ENCODE measurements around the gene SPATA31E1. TPM values are rescaled to one million over a fixed set of nuclear protein-coding genes. Genes with fewer than 3 reads are reported as not detected.
"Not testable (repeated sequence)": the region's sequence is repeated elsewhere in the genome, so short reads cannot be mapped to it uniquely, and the experiment has no call there.

Gene SPATA31E1
- total RNA-seq, 1 donor: under 0.01 TPM

GRCh38 chr9:87892956-87893355 lies 10.3 kb downstream of the SPATA31E1 start:
- TF ChIP-seq CTCF (IDR thresholded peaks at IDR 0.05; ENCODE audit: extremely low read depth, low read depth, low read length): no peak
- H3K4me3 ChIP-seq (ENCODE audit: insufficient read depth, low read length): no peak overlapping the region
- H2AFZ ChIP-seq (ENCODE audit: low read length): no peak overlapping the region
- H3K27ac ChIP-seq (ENCODE audit: low read depth, low read length): no peak overlapping the region
- no peaks in the 10 kb centered on the region for H3K4me1 ChIP-seq (ENCODE audit: insufficient read depth, low read length)
- no peaks in the 10 kb centered on the region for H3K36me3 ChIP-seq (ENCODE audit: insufficient read depth, low read length)
- H3K4me2 ChIP-seq (ENCODE audit: insufficient read depth, low read length): no peak overlapping the region
- H3K9me3 ChIP-seq (ENCODE audit: low read depth, low read length): no peaks in the 10 kb centered on the region
- no peaks in the 10 kb centered on the region for H4K20me1 ChIP-seq (ENCODE audit: insufficient read depth, low read length)
- DNase-seq (ENCODE audit: insufficient read length, low spot score, missing footprints): no peak
- H3K79me2 ChIP-seq (ENCODE audit: insufficient read depth, low read length): no peaks in the 10 kb centered on the region
- no peaks in the 10 kb centered on the region for H3K27me3 ChIP-seq (ENCODE audit: insufficient read depth, low read length)

- no peak overlapping the region for H3K4me2 ChIP-seq (ENCODE audit: insufficient read depth, low read length)
- no peak for DNase-seq (ENCODE audit: insufficient read length, low spot score, missing footprints)
These were observed 12.4 kb downstream of the SPATA31E1 start for GRCh38 chr9:87894998-87895625.

GRCh38 chr9:87896891-87897290 lies 14.2 kb downstream of the SPATA31E1 start:
- no peak for TF ChIP-seq CTCF (IDR thresholded peaks at IDR 0.05; ENCODE audit: extremely low read depth, low read depth, low read length)
- no peaks in the 10 kb centered on the region for H3K9me3 ChIP-seq (ENCODE audit: low read depth, low read length)
- no peaks in the 10 kb centered on the region for H3K27me3 ChIP-seq (ENCODE audit: insufficient read depth, low read length)
- H3K79me2 ChIP-seq (ENCODE audit: insufficient read depth, low read length): no peaks in the 10 kb centered on the region
- H3K4me2 ChIP-seq (ENCODE audit: insufficient read depth, low read length): no peak overlapping the region
- H3K4me3 ChIP-seq (ENCODE audit: insufficient read depth, low read length): no peak overlapping the region
- no peak overlapping the region for H2AFZ ChIP-seq (ENCODE audit: low read length)
- no peaks in the 10 kb centered on the region for H3K36me3 ChIP-seq (ENCODE audit: insufficient read depth, low read length)
- no peak for DNase-seq (ENCODE audit: insufficient read length, low spot score, missing footprints)
- H3K4me1 ChIP-seq (ENCODE audit: insufficient read depth, low read length): no peaks in the 10 kb centered on the region
- no peaks in the 10 kb centered on the region for H4K20me1 ChIP-seq (ENCODE audit: insufficient read depth, low read length)
- no peak overlapping the region for H3K27ac ChIP-seq (ENCODE audit: low read depth, low read length)

More at GRCh38 chr9:87894998-87895625, 12.4 kb downstream of the SPATA31E1 start:
- H3K4me3 ChIP-seq (ENCODE audit: insufficient read depth, low read length): no peak overlapping the region
- TF ChIP-seq CTCF (IDR thresholded peaks at IDR 0.05; ENCODE audit: extremely low read depth, low read depth, low read length): no peak
- H3K27ac ChIP-seq (ENCODE audit: low read depth, low read length): no peak overlapping the region
- H3K9me3 ChIP-seq (ENCODE audit: low read depth, low read length): no peaks in the 10 kb centered on the region
- no peaks in the 10 kb centered on the region for H4K20me1 ChIP-seq (ENCODE audit: insufficient read depth, low read length)
- H3K27me3 ChIP-seq (ENCODE audit: insufficient read depth, low read length): no peaks in the 10 kb centered on the region
- no peaks in the 10 kb centered on the region for H3K4me1 ChIP-seq (ENCODE audit: insufficient read depth, low read length)
- H3K36me3 ChIP-seq (ENCODE audit: insufficient read depth, low read length): no peaks in the 10 kb centered on the region
- H2AFZ ChIP-seq (ENCODE audit: low read length): no peak overlapping the region
- H3K79me2 ChIP-seq (ENCODE audit: insufficient read depth, low read length): no peaks in the 10 kb centered on the region

GRCh38 chr9:87898151-87898550 lies 15.5 kb downstream of the SPATA31E1 start:
- Histone ChIP-seq H3K4me3 (ENCODE audit: insufficient read depth, low read length) (no peak overlapping the region), H3K79me2 (ENCODE audit: insufficient read depth, low read length) (no peaks in the 10 kb centered on the region), H3K4me1 (ENCODE audit: insufficient read depth, low read length) (no peaks in the 10 kb centered on the region), H3K27me3 (ENCODE audit: insufficient read depth, low read length) (no peaks in the 10 kb centered on the region), H4K20me1 (ENCODE audit: insufficient read depth, low read length) (no peaks in the 10 kb centered on the region), H3K27ac (ENCODE audit: low read depth, low read length) (no peak overlapping the region), H3K36me3 (ENCODE audit: insufficient read depth, low read length) (no peaks in the 10 kb centered on the region), H3K9me3 (ENCODE audit: low read depth, low read length) (no peaks in the 10 kb centered on the region), H3K4me2 (ENCODE audit: insufficient read depth, low read length) (no peak overlapping the region), H2AFZ (ENCODE audit: low read length) (no peak overlapping the region)
- no peak for TF ChIP-seq CTCF (IDR thresholded peaks at IDR 0.05; ENCODE audit: extremely low read depth, low read depth, low read length)
- peak; percentile 89 for DNase-seq (ENCODE audit: insufficient read length, low spot score, missing footprints)

GRCh38 chr9:87902371-87902770 lies 19.7 kb downstream of the SPATA31E1 start:
- not testable (repeated sequence) for H4K20me1 ChIP-seq (ENCODE audit: insufficient read depth, low read length); H3K4me2 ChIP-seq (ENCODE audit: insufficient read depth, low read length); H3K4me3 ChIP-seq (ENCODE audit: insufficient read depth, low read length); H3K27me3 ChIP-seq (ENCODE audit: insufficient read depth, low read length); DNase-seq (ENCODE audit: insufficient read length, low spot score, missing footprints); H3K27ac ChIP-seq (ENCODE audit: low read depth, low read length); H3K9me3 ChIP-seq (ENCODE audit: low read depth, low read length); H3K79me2 ChIP-seq (ENCODE audit: insufficient read depth, low read length); H3K4me1 ChIP-seq (ENCODE audit: insufficient read depth, low read length); H3K36me3 ChIP-seq (ENCODE audit: insufficient read depth, low read length); H2AFZ ChIP-seq (ENCODE audit: low read length)

Measured in osteoblast (primary cell).